ENCODE results near the gene ZNF540. TPM values are rescaled to one million over a fixed set of nuclear protein-coding genes. Genes with fewer than 3 reads are reported as not detected.

The ZNF540 gene
- 1.4 TPM for polyA plus RNA-seq (2012; ENCODE audit: missing spikeins)

DNA sequence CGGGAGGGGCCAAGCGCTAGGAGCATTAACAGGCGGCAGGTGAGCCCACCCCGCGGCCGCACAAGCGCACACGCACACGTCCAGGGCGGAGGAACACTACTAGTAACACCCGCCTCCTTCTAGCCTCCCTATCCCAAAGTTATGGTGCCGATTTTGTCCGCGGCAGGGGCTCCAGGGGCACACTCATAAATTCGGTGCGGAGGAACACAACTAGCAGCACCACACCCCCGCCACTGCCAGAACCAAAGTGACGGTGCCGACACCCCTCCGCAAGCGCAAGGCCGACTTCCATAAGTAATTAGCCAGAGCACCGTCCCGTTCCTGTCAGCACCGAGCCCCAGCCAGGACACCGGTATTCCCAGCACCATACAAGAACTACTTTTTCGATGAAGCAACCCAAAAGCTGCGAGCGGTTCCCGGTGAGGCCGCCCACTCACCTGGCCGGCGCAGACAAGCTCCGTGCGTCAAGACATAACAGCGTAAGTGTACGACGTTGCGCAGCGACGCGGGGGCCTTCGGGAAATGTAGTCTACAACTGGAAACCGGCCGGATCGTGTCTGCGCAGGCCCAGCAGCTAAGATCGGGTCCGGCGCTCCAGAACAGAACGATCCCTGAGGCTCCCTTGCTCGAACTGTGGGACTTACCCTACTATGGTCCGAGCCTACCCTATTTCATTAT, at the start of gene ZNF540, which contains the start of gene ZNF571:
ZNF540 (plus strand) TSS at position 573 of the 678 bp plus-strand sequence. CDS start 3,572 bp downstream, outside the sequence.
ZNF571 (minus strand) TSS at position 489 of the 678 bp plus-strand sequence. CDS start 8,116 bp downstream, outside the sequence.
- TF ChIP-seq POLR2AphosphoS5 (IDR thresholded peaks at IDR 0.05; ENCODE audit: low read depth, low read length): peak; percentile 21; the same call in 1 of the 2 replicates
- TF ChIP-seq POLR2A (IDR thresholded peaks at IDR 0.05; ENCODE audit: low read depth, low read length): no peak
- TF ChIP-seq TAF1 (IDR thresholded peaks at IDR 0.05; ENCODE audit: borderline replicate concordance, low read depth, low read length): peak; percentile 24
- DNase-seq (ENCODE audit: insufficient read length) (peak; percentile 53), FAIRE-seq (peak; percentile 94)

GRCh38 chr19:37551129-37551993, 43.3 kb upstream of the ZNF540 start:
- DNase-seq (ENCODE audit: insufficient read length): peak; percentile 46
- FAIRE-seq: no peak
- TF ChIP-seq POLR2AphosphoS5 (IDR thresholded peaks at IDR 0.05; ENCODE audit: low read depth, low read length) (no peak), TAF1 (IDR thresholded peaks at IDR 0.05; ENCODE audit: borderline replicate concordance, low read depth, low read length) (no peak), POLR2A (IDR thresholded peaks at IDR 0.05; ENCODE audit: low read depth, low read length) (no peak)

GRCh38 chr19:37563518-37563917, 31.2 kb upstream of the ZNF540 start:
- no peak for DNase-seq (ENCODE audit: insufficient read length)
- FAIRE-seq: no peak
- TF ChIP-seq POLR2AphosphoS5 (IDR thresholded peaks at IDR 0.05; ENCODE audit: low read depth, low read length): no peak
- TF ChIP-seq POLR2A (IDR thresholded peaks at IDR 0.05; ENCODE audit: low read depth, low read length): no peak

DNA sequence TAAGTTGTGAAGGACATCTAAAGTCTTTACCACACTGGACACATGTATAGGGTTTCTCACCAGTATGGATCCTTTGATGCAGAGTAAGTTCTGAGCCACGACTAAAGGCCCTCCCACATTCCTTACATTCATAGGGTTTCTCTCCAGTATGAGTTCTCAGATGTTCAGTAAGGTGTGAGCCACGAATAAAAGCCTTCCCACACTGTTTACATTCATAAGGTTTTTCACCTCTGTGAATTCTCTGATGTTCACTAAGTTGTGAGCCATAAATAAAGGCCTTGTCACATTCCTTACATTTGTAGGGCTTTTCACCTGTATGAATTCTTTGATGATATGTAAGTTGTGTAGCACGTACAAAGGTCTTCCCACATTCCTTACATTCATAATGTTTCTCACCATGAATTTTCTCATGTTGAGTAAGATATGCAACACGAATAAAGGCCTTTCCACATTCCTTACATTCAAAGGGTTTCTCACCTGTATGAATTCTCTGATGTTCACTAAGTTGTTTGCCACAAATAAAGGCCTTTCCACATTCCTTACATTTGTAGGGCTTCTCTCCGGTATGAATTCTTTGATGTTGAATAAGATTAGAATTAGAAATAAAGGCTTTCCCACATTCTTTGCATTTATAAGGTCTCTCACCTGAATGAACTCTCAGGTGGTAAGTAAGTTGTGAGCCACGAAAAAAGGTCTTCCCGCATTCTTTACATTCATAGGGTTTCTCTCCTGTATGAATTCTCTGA, 29.9 kb upstream of the ZNF540 start:
- DNase-seq (ENCODE audit: insufficient read length): no peak
- TF ChIP-seq TAF1 (IDR thresholded peaks at IDR 0.05; ENCODE audit: borderline replicate concordance, low read depth, low read length): no peak
- no peak for TF ChIP-seq POLR2AphosphoS5 (IDR thresholded peaks at IDR 0.05; ENCODE audit: low read depth, low read length)
- no peak for TF ChIP-seq POLR2A (IDR thresholded peaks at IDR 0.05; ENCODE audit: low read depth, low read length)
- FAIRE-seq: no peak

GRCh38 chr19:37565370-37565669, 29.4 kb upstream of the ZNF540 start:
- FAIRE-seq (no peak), DNase-seq (ENCODE audit: insufficient read length) (no peak)
- no peak for TF ChIP-seq POLR2AphosphoS5 (IDR thresholded peaks at IDR 0.05; ENCODE audit: low read depth, low read length)
- TF ChIP-seq POLR2A (IDR thresholded peaks at IDR 0.05; ENCODE audit: low read depth, low read length): no peak
- no peak for TF ChIP-seq TAF1 (IDR thresholded peaks at IDR 0.05; ENCODE audit: borderline replicate concordance, low read depth, low read length)

GRCh38 chr19:37572203-37572602, 22.5 kb upstream of the ZNF540 start:
- TF ChIP-seq POLR2AphosphoS5 (IDR thresholded peaks at IDR 0.05; ENCODE audit: low read depth, low read length) (no peak), POLR2A (IDR thresholded peaks at IDR 0.05; ENCODE audit: low read depth, low read length) (no peak), TAF1 (IDR thresholded peaks at IDR 0.05; ENCODE audit: borderline replicate concordance, low read depth, low read length) (no peak)
- DNase-seq (ENCODE audit: insufficient read length): no peak
- no peak for FAIRE-seq

- TF ChIP-seq POLR2AphosphoS5 (IDR thresholded peaks at IDR 0.05; ENCODE audit: low read depth, low read length) (no peak), TAF1 (IDR thresholded peaks at IDR 0.05; ENCODE audit: borderline replicate concordance, low read depth, low read length) (no peak), POLR2A (IDR thresholded peaks at IDR 0.05; ENCODE audit: low read depth, low read length) (no peak)
- FAIRE-seq (no peak), DNase-seq (ENCODE audit: insufficient read length) (no peak)
These were observed 11.3 kb upstream of the ZNF540 start for GRCh38 chr19:37583340-37583739.

DNA sequence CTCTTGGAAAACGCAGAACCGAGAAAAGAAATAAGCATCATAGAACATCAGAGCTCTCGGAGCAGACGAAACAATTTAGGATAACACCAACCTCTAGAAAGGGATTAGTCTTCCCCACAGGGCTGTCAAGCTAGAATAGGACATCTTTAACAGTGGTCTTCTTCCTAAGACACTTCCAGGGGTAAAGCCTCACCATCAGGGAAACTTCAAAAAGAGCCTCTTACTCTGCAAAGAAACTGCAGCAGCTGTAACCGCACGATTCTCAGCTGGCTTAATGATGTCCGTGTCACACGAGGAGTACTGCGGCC, 726 bp upstream of the ZNF540 start:
- FAIRE-seq (no peak), DNase-seq (ENCODE audit: insufficient read length) (no peak)
- TF ChIP-seq POLR2A (IDR thresholded peaks at IDR 0.05; ENCODE audit: low read depth, low read length) (no peak), POLR2AphosphoS5 (IDR thresholded peaks at IDR 0.05; ENCODE audit: low read depth, low read length) (no peak), TAF1 (IDR thresholded peaks at IDR 0.05; ENCODE audit: borderline replicate concordance, low read depth, low read length) (no peak)

DNA sequence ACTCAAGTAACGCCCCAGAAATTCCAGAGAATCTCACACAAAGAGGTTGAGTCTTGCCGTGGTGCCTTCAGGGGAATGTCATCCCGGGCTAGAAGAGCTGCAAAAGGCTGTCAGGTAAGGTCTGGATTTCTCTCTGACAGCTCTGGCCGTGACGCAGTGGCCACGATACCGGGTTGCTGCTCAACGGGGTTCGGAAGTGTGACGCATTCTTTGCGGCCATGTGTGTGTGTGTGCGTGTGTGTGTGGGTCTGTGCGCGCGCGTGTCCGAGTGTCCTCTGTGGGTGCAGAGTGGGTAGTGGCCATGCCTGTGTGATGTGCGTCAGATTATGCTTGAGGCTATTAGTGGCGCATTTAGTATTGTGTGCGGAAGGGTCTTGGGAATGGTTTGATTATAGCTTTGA, 306 bp downstream of the ZNF540 start:
- DNase-seq (ENCODE audit: insufficient read length): no peak
- no peak for FAIRE-seq

GRCh38 chr19:37635076-37636056, 40.7 kb downstream of the ZNF540 start:
- TF ChIP-seq POLR2A (IDR thresholded peaks at IDR 0.05; ENCODE audit: low read depth, low read length): no peak
- no peak for TF ChIP-seq POLR2AphosphoS5 (IDR thresholded peaks at IDR 0.05; ENCODE audit: low read depth, low read length)
- TF ChIP-seq TAF1 (IDR thresholded peaks at IDR 0.05; ENCODE audit: borderline replicate concordance, low read depth, low read length): no peak
- FAIRE-seq (no peak), DNase-seq (ENCODE audit: insufficient read length) (no peak)

More for the DNA sequence above, 306 bp downstream of the ZNF540 start:
- TF ChIP-seq POLR2AphosphoS5 (IDR thresholded peaks at IDR 0.05; ENCODE audit: low read depth, low read length) (no peak), TAF1 (IDR thresholded peaks at IDR 0.05; ENCODE audit: borderline replicate concordance, low read depth, low read length) (no peak), POLR2A (IDR thresholded peaks at IDR 0.05; ENCODE audit: low read depth, low read length) (no peak)
